ENCODE results near the gene EREG. TPM values are rescaled to one million over a fixed set of nuclear protein-coding genes. Genes with fewer than 3 reads are reported as not detected.

The EREG gene
- total RNA-seq, 2 experiments from 2014 or later = not detected

GRCh38 chr4:74391346-74391745, 26.4 kb downstream of the EREG start:
- intact Hi-C loops (cut with micrococcal nuclease; ENCODE audit: unreplicated experiment) = no loop called here
- Histone ChIP-seq H4K20me1 (ENCODE audit: insufficient read depth, low read length) (no peaks in the 10 kb centered on the region), H3K9me2 (ENCODE audit: insufficient read depth, low read length) (no peaks in the 10 kb centered on the region), H3K4me2 (ENCODE audit: low read length) (no peak overlapping the region), H3K27ac (ENCODE audit: low read depth, low read length, poor library complexity, severe bottlenecking) (no peak overlapping the region), H2AFZ (ENCODE audit: low read length) (no peak overlapping the region), H3K4me1 (ENCODE audit: insufficient read depth, low read length, poor library complexity, severe bottlenecking) (no peaks in the 10 kb centered on the region), H3K36me3 (ENCODE audit: insufficient read depth, low read length) (no peaks in the 10 kb centered on the region), H3K9me3 (ENCODE audit: low read length) (no peaks in the 10 kb centered on the region), H3K4me3 (ENCODE audit: low read depth, low read length, poor library complexity, severe bottlenecking) (no peak overlapping the region), H3K79me2 (ENCODE audit: insufficient read depth, low read depth, low read length) (no peaks in the 10 kb centered on the region)
- ChIA-PET POLR2A (no interaction called here), CTCF (ENCODE audit: unreplicated experiment) (no interaction called here)
- TF ChIP-seq, protein P1, sequence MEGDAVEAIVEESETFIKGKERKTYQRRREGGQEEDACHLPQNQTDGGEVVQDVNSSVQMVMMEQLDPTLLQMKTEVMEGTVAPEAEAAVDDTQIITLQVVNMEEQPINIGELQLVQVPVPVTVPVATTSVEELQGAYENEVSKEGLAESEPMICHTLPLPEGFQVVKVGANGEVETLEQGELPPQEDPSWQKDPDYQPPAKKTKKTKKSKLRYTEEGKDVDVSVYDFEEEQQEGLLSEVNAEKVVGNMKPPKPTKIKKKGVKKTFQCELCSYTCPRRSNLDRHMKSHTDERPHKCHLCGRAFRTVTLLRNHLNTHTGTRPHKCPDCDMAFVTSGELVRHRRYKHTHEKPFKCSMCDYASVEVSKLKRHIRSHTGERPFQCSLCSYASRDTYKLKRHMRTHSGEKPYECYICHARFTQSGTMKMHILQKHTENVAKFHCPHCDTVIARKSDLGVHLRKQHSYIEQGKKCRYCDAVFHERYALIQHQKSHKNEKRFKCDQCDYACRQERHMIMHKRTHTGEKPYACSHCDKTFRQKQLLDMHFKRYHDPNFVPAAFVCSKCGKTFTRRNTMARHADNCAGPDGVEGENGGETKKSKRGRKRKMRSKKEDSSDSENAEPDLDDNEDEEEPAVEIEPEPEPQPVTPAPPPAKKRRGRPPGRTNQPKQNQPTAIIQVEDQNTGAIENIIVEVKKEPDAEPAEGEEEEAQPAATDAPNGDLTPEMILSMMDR (conservative IDR thresholded peaks at IDR 0.05; ENCODE audit: low read length) = no peak
- TF ChIP-seq EZH2phosphoT487 (IDR thresholded peaks at IDR 0.05; ENCODE audit: borderline replicate concordance, low read depth, low read length) = no peak
- BruUV-seq (replicated peaks) = no TSS peak
- no peak for DNase-seq (ENCODE audit: low spot score)

DNA sequence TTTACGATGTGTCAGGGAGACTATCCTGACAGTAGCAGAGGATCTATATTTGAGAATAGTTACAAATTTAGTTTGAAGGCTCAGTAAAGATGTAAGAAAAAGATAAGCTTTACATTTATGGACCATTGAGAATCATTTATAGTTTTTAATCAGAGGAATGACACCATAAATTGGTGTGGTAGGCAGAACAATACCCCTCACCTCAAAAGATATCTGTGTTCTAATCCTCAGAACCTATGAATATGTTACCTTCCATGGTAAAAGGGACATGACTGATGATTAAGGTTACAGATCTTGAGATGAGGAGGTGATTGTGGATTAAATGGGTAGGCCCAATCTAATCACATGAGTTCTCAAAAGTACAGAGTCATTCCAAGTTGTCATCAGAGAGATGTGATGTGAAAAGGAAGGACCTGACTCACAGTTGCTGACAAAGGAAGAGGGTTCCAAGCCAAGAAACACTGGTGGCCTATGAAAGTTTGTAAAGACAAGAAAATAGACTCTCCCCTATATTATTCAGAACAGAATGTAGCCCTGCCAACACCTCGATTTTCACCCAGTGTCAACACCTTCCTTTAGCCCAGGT, 27.0 kb downstream of the EREG start:
- ChIA-PET POLR2A (no interaction called here), CTCF (ENCODE audit: unreplicated experiment) (no interaction called here)
- intact Hi-C loops (cut with micrococcal nuclease; ENCODE audit: unreplicated experiment) = no loop called here
- Histone ChIP-seq H3K79me2 (ENCODE audit: insufficient read depth, low read depth, low read length) (no peaks in the 10 kb centered on the region), H4K20me1 (ENCODE audit: insufficient read depth, low read length) (no peaks in the 10 kb centered on the region), H3K4me2 (ENCODE audit: low read length) (no peak overlapping the region), H3K4me1 (ENCODE audit: insufficient read depth, low read length, poor library complexity, severe bottlenecking) (no peaks in the 10 kb centered on the region), H3K27ac (ENCODE audit: low read depth, low read length, poor library complexity, severe bottlenecking) (no peak overlapping the region), H3K9me3 (ENCODE audit: low read length) (no peaks in the 10 kb centered on the region), H3K4me3 (ENCODE audit: low read depth, low read length, poor library complexity, severe bottlenecking) (no peak overlapping the region), H2AFZ (ENCODE audit: low read length) (no peak overlapping the region), H3K36me3 (ENCODE audit: insufficient read depth, low read length) (no peaks in the 10 kb centered on the region), H3K9me2 (ENCODE audit: insufficient read depth, low read length) (no peaks in the 10 kb centered on the region)
- TF ChIP-seq EZH2phosphoT487 (IDR thresholded peaks at IDR 0.05; ENCODE audit: borderline replicate concordance, low read depth, low read length) = no peak
- TF ChIP-seq, protein P1 (conservative IDR thresholded peaks at IDR 0.05; ENCODE audit: low read length) = no peak
- no peak for DNase-seq (ENCODE audit: low spot score)
- no TSS peak for BruUV-seq (replicated peaks)

DNA sequence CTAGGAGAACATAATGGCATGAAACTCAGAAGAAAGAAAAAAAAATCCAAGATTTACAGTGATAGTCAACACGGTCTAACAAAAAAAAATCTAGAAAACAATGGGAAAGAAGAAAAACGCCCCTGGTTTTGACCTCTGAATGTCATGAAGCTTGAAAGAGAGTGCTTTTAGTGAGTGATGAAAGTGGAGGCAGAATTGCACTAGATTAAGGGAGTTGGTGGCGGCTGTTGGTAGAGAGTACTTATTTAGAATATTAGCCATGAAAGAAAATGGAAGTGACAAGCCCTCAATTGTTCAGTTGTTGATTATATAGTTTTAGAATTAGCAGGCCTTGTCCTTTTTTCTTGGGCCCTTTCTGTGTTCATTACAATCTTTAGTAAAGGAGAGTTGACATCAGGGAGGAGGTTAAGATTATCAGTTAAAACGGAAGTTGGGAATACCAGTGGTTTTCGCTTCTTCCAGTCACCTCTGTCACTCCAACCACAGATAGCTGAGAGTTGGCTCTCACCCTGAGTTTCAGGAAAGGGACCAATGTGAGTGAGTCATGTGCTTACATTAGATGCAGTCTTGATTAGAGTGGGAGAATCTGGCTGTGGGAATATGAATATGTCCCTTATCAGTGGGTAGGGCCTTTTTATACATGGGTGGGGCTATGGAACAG, 29.7 kb downstream of the EREG start:
- DNase-seq (ENCODE audit: low spot score) = no peak
- Histone ChIP-seq H3K4me3 (ENCODE audit: low read depth, low read length, poor library complexity, severe bottlenecking) (no peak overlapping the region), H3K9me2 (ENCODE audit: insufficient read depth, low read length) (no peaks in the 10 kb centered on the region), H3K4me1 (ENCODE audit: insufficient read depth, low read length, poor library complexity, severe bottlenecking) (no peaks in the 10 kb centered on the region), H3K9me3 (ENCODE audit: low read length) (no peaks in the 10 kb centered on the region), H4K20me1 (ENCODE audit: insufficient read depth, low read length) (no peaks in the 10 kb centered on the region), H3K27ac (ENCODE audit: low read depth, low read length, poor library complexity, severe bottlenecking) (no peak overlapping the region), H2AFZ (ENCODE audit: low read length) (no peak overlapping the region), H3K4me2 (ENCODE audit: low read length) (no peak overlapping the region), H3K36me3 (ENCODE audit: insufficient read depth, low read length) (no peaks in the 10 kb centered on the region), H3K79me2 (ENCODE audit: insufficient read depth, low read depth, low read length) (no peaks in the 10 kb centered on the region)
- ChIA-PET POLR2A (interaction anchor here (1.0 kb wide), 1 partner anchor 57 kb away, joined by 4 read pairs; no protein-coding TSS in a partner anchor), CTCF (ENCODE audit: unreplicated experiment) (no interaction called here)
- no TSS peak for BruUV-seq (replicated peaks)
- TF ChIP-seq, protein P1 (conservative IDR thresholded peaks at IDR 0.05; ENCODE audit: low read length) = no peak
- TF ChIP-seq EZH2phosphoT487 (IDR thresholded peaks at IDR 0.05; ENCODE audit: borderline replicate concordance, low read depth, low read length) = no peak
- intact Hi-C loops (cut with micrococcal nuclease; ENCODE audit: unreplicated experiment) = no loop called here
